Measurements from ENCODE around the gene FGF3.

The FGF3 gene

DNA sequence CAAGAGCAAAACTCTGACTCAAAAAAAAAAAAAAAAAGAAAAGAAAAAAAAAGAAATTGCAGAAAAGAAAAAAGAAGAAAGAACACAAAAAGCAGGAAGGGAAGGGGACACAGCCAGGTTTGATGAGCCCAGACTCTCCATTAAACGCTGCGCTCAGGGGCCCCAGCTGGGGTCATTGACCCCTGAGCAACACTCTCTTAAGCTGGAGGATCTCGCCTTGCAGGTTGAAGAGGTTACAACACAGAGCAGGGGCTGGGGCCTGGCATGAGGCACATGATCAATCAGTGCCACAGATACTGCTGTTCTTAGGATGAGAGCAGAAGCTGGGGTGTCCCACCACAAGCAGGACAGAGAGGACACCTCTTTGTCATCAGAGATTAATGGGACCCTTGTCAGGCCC, 7.8 kb downstream of the FGF3 start:
- no peak for TF ChIP-seq POLR2A (IDR thresholded peaks at IDR 0.05; ENCODE audit: low read depth, low read length)
- DNase-seq (ENCODE audit: insufficient read length, low spot score) (no peak), FAIRE-seq (no peak)

DNA sequence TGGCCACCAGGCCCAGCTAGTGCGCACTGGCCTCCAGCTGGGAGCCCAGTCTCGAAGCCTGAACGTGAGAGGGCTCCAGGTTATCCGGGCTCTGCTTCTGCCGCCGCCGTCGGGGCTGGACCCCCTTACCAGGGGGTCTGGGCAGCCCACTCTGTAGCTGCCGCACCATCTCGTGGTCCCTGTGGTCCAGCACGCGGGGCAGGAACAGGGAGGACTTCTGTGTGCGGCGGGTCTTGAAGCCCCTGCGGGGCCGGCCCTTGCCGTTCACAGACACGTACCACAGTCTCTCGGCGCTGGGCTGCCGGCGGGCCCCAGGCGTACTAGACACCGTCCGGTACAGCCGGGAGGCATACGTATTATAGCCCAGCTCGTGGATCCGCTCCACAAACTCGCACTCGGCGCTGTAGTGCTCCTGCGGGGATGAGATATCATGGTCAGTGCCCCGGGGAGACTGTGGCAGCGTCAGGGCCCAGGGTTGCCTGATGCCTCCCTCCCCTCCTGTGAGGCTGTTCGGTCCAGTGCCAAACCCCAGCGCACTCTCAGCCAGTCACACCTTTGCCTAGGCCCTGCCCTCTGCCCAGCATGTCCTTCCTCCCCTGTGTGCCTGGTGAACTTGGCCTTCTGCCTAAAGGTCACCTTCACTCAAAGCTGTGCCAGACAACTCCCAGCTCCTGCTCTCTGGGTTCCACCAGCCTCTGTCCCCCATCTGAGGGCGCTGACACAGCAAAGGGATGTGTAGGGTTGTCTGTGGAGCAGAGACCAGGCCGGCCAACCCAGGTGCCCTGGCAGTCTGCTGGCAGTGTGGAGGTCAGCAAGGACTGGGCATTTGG, 8.7 kb downstream of the FGF3 start:
- DNase-seq (ENCODE audit: insufficient read length, low spot score) (no peak), FAIRE-seq (no peak)
- TF ChIP-seq POLR2A (IDR thresholded peaks at IDR 0.05; ENCODE audit: low read depth, low read length) = no peak

DNA sequence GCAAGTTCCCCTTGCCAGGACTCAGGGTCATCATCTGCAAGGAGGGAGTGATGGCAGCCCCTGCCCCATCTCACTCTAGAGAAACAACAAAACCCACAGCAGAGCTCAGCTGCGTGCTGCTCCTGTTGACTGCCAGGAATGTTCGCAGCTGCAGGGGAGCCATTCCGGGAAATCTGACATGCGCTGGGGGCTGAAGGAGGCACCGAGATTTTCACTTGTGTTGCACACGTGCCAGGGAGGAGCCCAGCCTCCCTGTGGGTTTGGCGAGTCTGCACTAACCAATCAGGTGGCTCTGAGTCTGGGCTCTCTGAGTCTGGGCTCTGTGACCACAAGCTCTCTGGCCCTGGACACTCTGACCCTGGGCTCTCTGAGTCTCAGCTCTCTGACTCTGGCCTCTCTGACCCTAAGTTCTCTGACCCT, 10.5 kb downstream of the FGF3 start:
- no peak for FAIRE-seq
- TF ChIP-seq POLR2A (IDR thresholded peaks at IDR 0.05; ENCODE audit: low read depth, low read length) = no peak
- no peak for DNase-seq (ENCODE audit: insufficient read length, low spot score)

DNA sequence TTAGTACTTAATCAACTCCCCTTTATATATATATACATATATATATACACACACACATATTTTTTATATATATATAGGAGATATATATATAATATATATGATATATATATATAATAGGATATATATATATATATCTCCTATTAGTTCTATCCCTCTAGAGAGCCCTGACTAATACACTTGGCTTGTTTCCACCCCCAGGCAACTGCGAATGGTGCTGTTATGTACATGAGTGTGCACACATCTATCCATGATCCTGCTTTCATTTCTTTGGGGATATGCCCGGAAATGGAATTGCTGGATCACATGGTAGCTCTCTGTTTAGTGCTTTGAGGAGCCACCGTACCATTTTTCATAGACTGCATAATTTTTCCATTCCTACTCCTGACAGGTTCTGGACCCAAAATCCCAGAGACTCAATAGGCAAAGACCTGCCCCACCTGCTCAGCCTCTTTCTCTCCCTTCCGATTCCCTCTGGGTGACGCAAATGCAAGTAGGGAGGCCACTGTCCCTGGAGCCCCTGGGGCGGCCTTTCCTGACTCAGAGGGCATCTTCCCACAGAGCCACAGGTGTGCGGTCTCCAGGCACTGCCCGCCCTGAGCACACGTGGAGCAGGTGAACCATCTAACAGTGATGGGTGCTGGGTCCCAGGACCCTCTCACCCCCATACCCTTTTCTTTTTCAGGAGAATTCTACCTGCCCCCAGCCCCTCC, 12.0 kb downstream of the FGF3 start:
- TF ChIP-seq POLR2A (IDR thresholded peaks at IDR 0.05; ENCODE audit: low read depth, low read length) = no peak
- DNase-seq (ENCODE audit: insufficient read length, low spot score) (no peak), FAIRE-seq (no peak)

DNA sequence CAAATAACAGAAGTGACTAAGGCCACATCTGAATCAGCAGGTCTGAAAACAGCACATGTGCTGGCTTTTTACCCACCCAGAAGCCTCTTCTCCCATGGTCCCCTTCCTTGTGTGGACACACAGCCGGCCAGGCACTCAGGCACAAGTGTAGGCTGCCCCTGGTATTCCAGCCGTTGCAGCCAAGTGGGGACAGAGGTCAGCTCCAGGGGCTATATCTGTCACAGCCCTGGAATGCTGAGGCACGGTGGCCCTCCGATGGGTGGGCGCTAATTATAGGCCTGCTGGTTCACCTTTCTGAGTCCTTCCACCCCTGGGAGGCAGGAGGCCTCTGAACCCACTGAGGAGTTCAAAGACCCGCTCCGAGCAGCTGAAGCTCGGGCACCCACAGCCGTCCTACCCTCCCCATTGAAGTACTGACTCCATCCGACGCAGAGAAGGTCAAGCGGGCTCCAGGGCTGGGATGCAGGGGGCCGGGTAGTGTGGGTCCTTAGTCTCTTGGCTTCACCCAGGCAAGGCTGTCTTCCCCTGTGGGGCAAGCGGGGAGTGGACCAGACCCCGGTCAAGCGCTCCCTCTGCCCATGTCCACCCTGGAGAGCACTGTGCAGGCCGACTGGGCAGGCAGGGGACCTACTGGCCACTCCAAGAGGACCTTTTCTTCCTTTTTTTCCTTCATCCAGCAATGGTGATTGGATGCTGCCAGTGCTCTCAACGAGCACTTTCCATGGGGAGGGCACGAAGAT, 14.3 kb downstream of the FGF3 start:
- TF ChIP-seq POLR2A (IDR thresholded peaks at IDR 0.05; ENCODE audit: low read depth, low read length) = no peak
- DNase-seq (ENCODE audit: insufficient read length, low spot score) (no peak), FAIRE-seq (no peak)

DNA sequence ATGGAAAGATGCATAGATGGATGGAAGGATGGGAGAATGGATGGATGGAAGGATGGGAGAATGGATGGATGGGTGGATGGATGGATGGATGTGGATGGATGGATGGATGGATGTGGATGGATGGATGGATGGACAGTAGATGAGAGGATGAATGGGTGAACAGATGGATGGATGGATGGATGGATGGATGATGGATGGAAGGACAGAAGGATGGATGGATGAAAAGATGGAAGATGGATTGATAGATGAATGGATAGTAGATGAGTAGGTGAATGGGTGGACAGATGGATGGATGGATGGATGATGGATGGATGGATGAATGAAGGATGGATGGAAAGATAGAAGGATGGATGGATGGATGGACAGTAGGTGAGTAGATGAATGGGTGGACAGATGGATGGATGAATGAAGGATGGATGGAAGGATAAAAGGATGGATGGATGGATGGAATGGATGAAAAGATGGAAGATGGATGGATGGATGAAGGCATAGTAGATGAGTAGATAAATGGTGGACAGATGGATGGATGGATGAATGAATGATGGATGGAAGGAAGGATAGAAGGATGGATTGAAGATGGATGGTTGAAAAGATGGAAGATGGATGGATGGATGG, 15.5 kb downstream of the FGF3 start:
- DNase-seq (ENCODE audit: insufficient read length, low spot score) (no peak), FAIRE-seq (no peak)
- TF ChIP-seq POLR2A (IDR thresholded peaks at IDR 0.05; ENCODE audit: low read depth, low read length) = no peak

DNA sequence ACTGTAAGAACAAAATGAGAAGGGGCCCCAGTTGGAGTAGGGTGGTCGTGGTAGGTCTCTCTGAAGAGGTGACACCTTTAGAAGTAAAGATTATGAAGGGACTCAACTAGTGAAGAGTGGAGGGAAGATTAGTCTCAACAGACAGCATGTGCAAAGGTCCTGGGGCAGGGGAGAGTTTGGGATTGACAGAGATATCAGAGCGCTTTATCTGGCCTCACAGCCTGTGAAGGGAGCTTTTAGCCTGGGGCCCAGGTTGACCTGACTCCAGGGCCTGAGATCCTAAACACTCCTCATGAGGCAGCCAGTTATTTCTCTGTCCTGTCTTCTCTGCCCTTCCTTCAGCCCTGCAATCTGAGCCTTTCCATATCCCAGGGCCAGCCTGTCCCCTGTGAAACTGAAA, 16.2 kb downstream of the FGF3 start:
- no peak for FAIRE-seq
- no peak for DNase-seq (ENCODE audit: insufficient read length, low spot score)
- TF ChIP-seq POLR2A (IDR thresholded peaks at IDR 0.05; ENCODE audit: low read depth, low read length) = no peak

DNA sequence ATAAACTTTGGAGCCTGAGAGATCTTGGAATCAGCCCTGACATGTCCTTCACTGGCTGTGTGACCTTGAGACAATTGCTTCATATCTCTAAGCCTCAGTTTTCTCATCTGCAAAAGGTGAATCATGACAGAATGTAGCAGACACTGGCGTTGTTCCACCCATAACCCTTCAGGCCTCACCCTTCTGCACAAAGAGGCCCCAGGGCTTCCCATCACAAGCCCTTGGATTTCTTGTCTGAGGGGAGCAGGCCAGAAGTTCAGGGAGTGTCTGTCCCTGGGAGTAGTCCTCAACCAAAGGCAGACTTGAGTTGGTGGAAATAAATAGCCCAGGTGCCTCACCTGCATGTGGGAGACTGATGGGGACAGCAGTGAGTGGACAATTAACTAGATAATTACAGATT, 16.6 kb downstream of the FGF3 start:
- no peak for TF ChIP-seq POLR2A (IDR thresholded peaks at IDR 0.05; ENCODE audit: low read depth, low read length)
- FAIRE-seq (no peak), DNase-seq (ENCODE audit: insufficient read length, low spot score) (no peak)

DNA sequence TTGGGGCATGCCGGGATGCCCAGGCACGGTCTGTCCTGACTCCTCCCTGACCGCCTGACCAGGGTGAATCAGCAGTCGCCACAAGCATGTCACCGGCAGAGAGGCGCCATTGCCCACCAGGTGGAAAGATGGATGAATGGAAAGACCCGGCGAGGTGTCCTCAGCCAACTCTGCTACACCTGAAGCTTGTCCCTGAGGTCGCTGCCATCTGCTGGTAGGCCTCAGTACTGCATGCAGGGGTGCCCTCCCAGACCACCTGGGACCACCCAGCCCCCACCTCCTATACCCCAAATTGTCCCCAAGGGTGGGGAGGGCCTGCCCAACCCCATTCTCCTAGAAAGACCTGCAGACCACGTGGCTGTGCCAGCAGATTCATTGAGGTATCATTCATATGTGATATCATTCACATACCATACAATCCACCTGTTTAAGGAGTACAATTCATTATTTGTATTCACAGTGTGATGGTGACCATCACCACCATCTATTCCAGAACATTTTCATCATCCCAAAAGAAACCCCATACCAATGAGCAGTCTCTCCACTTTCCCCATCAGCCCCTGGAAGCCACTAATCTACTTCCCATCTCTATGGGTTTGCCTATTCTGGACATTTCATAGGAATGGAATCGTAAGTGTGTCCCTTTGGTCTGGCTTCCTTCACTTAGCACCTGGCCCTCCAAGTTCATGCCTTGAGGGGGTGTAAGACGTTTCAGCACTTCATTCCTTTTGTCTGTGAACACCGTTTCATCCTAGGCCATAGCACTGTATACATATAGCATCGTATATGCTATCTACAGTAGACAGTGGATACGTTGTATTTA, 17.5 kb downstream of the FGF3 start:
- no peak for DNase-seq (ENCODE audit: insufficient read length, low spot score)
- no peak for FAIRE-seq
- no peak for TF ChIP-seq POLR2A (IDR thresholded peaks at IDR 0.05; ENCODE audit: low read depth, low read length)

DNA sequence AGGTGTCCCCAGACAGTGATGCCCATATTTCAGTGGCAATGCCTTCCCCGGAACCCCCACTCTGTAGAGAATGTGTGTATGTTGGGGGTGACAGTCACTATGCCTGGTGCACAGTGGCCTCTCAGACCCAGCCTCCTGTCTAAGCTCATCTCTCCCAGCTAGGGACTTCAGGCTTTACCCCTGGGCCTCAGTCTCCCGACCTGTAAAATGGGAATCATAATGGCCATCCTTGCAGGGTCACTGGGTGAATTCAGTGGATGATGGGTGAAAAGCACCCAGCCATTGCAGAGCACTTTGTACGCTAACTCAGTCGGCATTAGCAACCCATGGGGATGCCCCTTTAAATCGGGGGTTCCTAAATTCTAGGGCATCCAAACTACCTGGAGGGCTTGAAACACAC, 18.9 kb downstream of the FGF3 start:
- no peak for FAIRE-seq
- DNase-seq (ENCODE audit: insufficient read length, low spot score) = no peak
- no peak for TF ChIP-seq POLR2A (IDR thresholded peaks at IDR 0.05; ENCODE audit: low read depth, low read length)

DNA sequence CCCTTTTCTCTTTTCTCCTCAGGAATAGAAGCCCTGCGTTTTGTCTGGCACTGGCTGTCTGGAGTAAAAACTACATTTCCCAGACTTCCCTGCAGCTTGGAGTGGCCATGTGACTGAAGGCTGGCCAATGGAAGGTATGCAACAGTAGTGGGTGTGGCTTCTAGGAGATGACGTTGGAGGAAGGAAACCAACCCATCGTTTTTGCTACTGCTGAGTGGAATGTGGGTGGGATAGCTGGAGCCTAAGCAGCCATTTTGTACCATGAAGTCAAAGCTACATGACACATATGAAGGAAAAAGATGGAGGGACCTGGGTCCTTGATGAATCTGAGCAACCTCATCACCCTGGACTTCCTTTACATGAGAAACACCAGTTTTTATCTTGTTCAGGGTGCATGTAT, 19.6 kb downstream of the FGF3 start:
- DNase-seq (ENCODE audit: insufficient read length, low spot score) = no peak
- FAIRE-seq = no peak

DNA sequence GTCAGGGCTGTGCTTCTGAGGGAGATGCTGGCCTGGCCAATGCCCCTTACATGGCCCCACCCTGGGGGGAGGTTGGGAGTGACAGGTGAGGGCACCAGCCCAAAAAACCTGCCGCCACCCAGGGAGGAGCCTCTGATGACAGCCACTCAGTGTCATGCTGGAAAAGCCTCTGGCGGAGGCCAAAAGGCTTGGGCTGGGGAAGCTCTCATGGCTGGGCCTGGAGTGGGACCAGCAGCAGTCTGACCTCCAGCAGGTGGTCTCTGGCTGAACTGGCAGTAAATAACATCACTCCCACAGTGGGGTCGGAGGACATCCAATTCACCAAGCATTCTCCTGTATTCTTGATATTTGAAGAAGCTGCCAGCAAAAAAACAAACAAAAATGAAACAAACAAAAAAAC, 20.1 kb downstream of the FGF3 start:
- no peak for TF ChIP-seq POLR2A (IDR thresholded peaks at IDR 0.05; ENCODE audit: low read depth, low read length)
- DNase-seq (ENCODE audit: insufficient read length, low spot score) (no peak), FAIRE-seq (no peak)

More for the DNA sequence above, 19.6 kb downstream of the FGF3 start:
- no peak for TF ChIP-seq POLR2A (IDR thresholded peaks at IDR 0.05; ENCODE audit: low read depth, low read length)
